Body of pancreas (tissue), 4 donors: Measurements from ENCODE around the gene TTLL11.

Source experiments
- CTCF ChIP-seq, 7 experiments: fragments of 450-650 bp in 4 of 7; fragments of 200-600 bp in 3 of 7; sonication (generic) in 3 of 7; IDR thresholded peaks; one replicate each; pipeline ENCODE4 v1.5.1; 2016 to 2019; ENCODE audit warnings: antibody characterized with exemption in 7 of 7
- POLR2A ChIP-seq, 3 donors: fragments of 450-650 bp; IDR thresholded peaks; one replicate each; pipeline ENCODE4 v1.6.1; 2016; ENCODE audit warnings: antibody characterized with exemption in 3 of 3, mild to moderate bottlenecking in 2 of 3

DNA sequence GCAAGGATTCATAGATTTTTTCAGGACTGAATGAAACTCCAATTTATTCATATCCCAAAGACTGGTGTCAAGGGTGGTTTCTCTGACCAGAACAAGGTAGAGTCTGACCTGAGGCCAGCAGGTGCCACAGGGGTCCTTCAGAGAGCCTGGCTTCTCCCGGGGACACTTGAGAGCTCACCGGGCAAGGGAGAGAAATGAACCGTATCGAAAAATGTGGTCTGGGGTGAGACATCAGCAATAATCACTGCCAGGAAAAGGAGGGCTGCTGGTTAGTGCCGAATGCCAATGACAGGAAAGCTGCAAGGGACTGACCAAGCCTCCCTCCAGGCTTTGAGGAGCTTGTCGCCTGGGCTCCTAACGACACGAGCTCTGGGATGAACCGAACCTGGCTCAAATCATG is 142.7 kb downstream of the TTLL11 start:
- TF ChIP-seq POLR2A (IDR thresholded peaks at IDR 0.05) (no peak), CTCF (IDR thresholded peaks at IDR 0.05) (no peak)
